NCI-H2029 (cell line): ENCODE results near the gene DHTKD1.

Source experiments
- DNase-seq: peaks from one replicate; lab custom pipeline; 2025; lab: John Stamatoyannopoulos, UW

DHTKD1 gene

GRCh38 chr10:12068449-12069269, at the start of gene DHTKD1:
DHTKD1 (plus strand) TSS chr10:12068954; CDS start chr10:12069034, 80 bp downstream.
- DNase-seq, result peak; percentile 90

GRCh38 chr10:12019283-12019971, 49.3 kb upstream of the DHTKD1 start:
- no peak for DNase-seq

- no peak for DNase-seq
Measured at GRCh38 chr10:12020574-12020973, 48.2 kb upstream of the DHTKD1 start.

- no peak for DNase-seq
Measured at GRCh38 chr10:12022580-12023257, 46.0 kb upstream of the DHTKD1 start.

GRCh38 chr10:12025591-12025990, 43.2 kb upstream of the DHTKD1 start:
- no peak for DNase-seq

GRCh38 chr10:12027539-12027938, 41.2 kb upstream of the DHTKD1 start:
- DNase-seq, result no peak

- DNase-seq, result no peak
Measured at GRCh38 chr10:12031404-12031803, 37.4 kb upstream of the DHTKD1 start.

GRCh38 chr10:12036073-12036655, 32.6 kb upstream of the DHTKD1 start:
- no peak for DNase-seq

GRCh38 chr10:12041766-12042408, 26.9 kb upstream of the DHTKD1 start:
- no peak for DNase-seq

GRCh38 chr10:12042409-12042796, 26.4 kb upstream of the DHTKD1 start:
- DNase-seq, result no peak

GRCh38 chr10:12042797-12043651, 25.7 kb upstream of the DHTKD1 start, which contains the start of gene UPF2:
UPF2 (minus strand) TSS chr10:12042809; CDS start chr10:12035423, 7,386 bp downstream.
- peak; percentile 87 for DNase-seq

- no peak for DNase-seq
Measured at GRCh38 chr10:12045596-12045995, 23.2 kb upstream of the DHTKD1 start.

- DNase-seq, result no peak
Measured at GRCh38 chr10:12048547-12048946, 20.2 kb upstream of the DHTKD1 start.

GRCh38 chr10:12050528-12050927, 18.2 kb upstream of the DHTKD1 start:
- no peak for DNase-seq

GRCh38 chr10:12051241-12051640, 17.5 kb upstream of the DHTKD1 start:
- DNase-seq, result no peak

GRCh38 chr10:12055732-12056131, 13.0 kb upstream of the DHTKD1 start:
- no peak for DNase-seq

GRCh38 chr10:12056748-12057147, 12.0 kb upstream of the DHTKD1 start:
- DNase-seq, result no peak

GRCh38 chr10:12061124-12061523, 7.6 kb upstream of the DHTKD1 start:
- DNase-seq, result no peak

- DNase-seq, result no peak
Measured at GRCh38 chr10:12062754-12063482, 5.8 kb upstream of the DHTKD1 start.

GRCh38 chr10:12063483-12063818, 5.3 kb upstream of the DHTKD1 start:
- no peak for DNase-seq
